ENCODE data around the gene UPK3A.

- no peak for TF ChIP-seq CTCF (conservative IDR thresholded peaks at IDR 0.05)
- no peak for TF ChIP-seq ZFX (IDR thresholded peaks at IDR 0.05)
These were observed 49.3 kb downstream of the UPK3A start for GRCh38 chr22:45334068-45334467.
